SH-SY5Y (cell line): Measurements from ENCODE around the gene AKR7A2.

Experiments
- GATA2 ChIP-seq: IDR thresholded peaks from 2 replicates; pipeline ENCODE4 v1.6.1; 2011; ENCODE audit warnings: mild to moderate bottlenecking, low read depth, low read length
- GATA3 ChIP-seq: IDR thresholded peaks from 2 replicates; pipeline ENCODE4 v1.6.1; 2011; ENCODE audit warnings: low read depth, mild to moderate bottlenecking, low read length, moderate library complexity

DNA sequence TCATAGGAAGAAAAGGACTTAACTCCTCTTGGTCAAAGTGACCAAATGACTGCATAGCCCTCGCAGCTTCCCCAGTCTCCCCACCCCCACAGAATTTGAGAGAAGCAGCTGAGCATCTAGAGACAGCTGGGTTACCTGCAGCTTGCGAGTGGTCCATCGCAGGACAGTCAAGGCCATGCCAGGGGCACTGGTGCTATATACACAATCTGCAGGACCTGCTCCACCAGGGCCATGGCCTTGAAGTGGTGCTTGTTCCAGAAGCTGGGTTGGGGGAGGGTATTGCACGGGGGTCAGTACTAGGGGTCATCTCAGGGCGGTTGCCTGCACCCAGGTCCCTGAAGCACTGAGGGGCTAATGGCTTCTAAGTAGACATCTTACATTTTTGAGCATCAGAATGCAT lies 49.9 kb downstream of the AKR7A2 start:
- TF ChIP-seq GATA2 = no peak
- no peak for TF ChIP-seq GATA3
